C4-2B (cell line): Measurements from ENCODE around the gene OR52E8.

Experiments used
- CTCF ChIP-seq: fragments of 450-650 bp; conservative IDR thresholded peaks from 2 replicates; pipeline ENCODE4 v1.5.1; 2017; ENCODE audit warnings: mild to moderate bottlenecking
- ZFX ChIP-seq: fragments of 450-650 bp; IDR thresholded peaks from 2 replicates; pipeline ENCODE4 v1.6.1; 2017

- TF ChIP-seq CTCF, result no peak
- no peak for TF ChIP-seq ZFX
These were observed 42.0 kb upstream of the OR52E8 start for GRCh38 chr11:5899534-5899933.
